HepG2 (cell line): ENCODE data around the gene SALL4. TPM values are rescaled to one million over a fixed set of nuclear protein-coding genes. Genes with fewer than 3 reads are reported as not detected.

Experiments
- CEBPZ ChIP-seq: IDR thresholded peaks from 2 replicates; pipeline ENCODE4 v1.6.1; 2012; ENCODE audit warnings: low read length, improper control_type of control experiment
- CERS6 ChIP-seq: sonication (generic); formaldehyde crosslinking; IDR thresholded peaks from 2 replicates; pipeline ENCODE4 v1.5.0; 2020; ENCODE audit warnings: missing genetic modification reagents
- FOXP4 ChIP-seq: sonication (generic); formaldehyde crosslinking; IDR thresholded peaks from 2 replicates; pipeline ENCODE4 v1.4.0; 2020; ENCODE audit warnings: missing genetic modification reagents
- KDM1A ChIP-seq: IDR thresholded peaks from 2 replicates; pipeline ENCODE4 v1.6.1; 2016; ENCODE audit warnings: missing compliant biosample characterization
- PAXIP1 ChIP-seq: sonication (generic); formaldehyde crosslinking; conservative IDR thresholded peaks from 2 replicates; pipeline ENCODE4 v1.4.0; 2020; ENCODE audit warnings: mild to moderate bottlenecking, missing genetic modification reagents, moderate library complexity
- RBM22 ChIP-seq: fragments of 200-400 bp; formaldehyde crosslinking; optimal IDR thresholded peaks from 2 replicates; pipeline ENCODE3; 2017; ENCODE audit warnings: mild to moderate bottlenecking, low read length, moderate library complexity
- REST ChIP-seq, 2 experiments: IDR thresholded peaks; 2 replicates each; pipeline ENCODE4 v1.6.1; 2011 to 2012; ENCODE audit warnings: low read length in 2 of 2, borderline replicate concordance in 1 of 2, low read depth in 1 of 2, mild to moderate bottlenecking in 1 of 2, moderate library complexity in 1 of 2
- SOX13 ChIP-seq, 3 experiments: fragments of 450-650 bp in 1 of 3; sonication (generic) in 1 of 3; formaldehyde crosslinking in 1 of 3; IDR thresholded peaks in 2 of 3; conservative IDR thresholded peaks in 1 of 3; 2 replicates each; pipeline versions ENCODE4 v1.5.0 to v1.6.1; 2016 to 2020; ENCODE audit warnings: antibody characterized with exemption in 1 of 3, mild to moderate bottlenecking in 1 of 3, missing compliant biosample characterization in 1 of 3, missing genetic modification reagents in 1 of 3, moderate library complexity in 1 of 3
- ZC3H4 ChIP-seq: sonication (generic); formaldehyde crosslinking; IDR thresholded peaks from 2 replicates; pipeline ENCODE4 v1.4.0; 2020; ENCODE audit warnings: missing genetic modification reagents, borderline replicate concordance
- ZNF124 ChIP-seq: sonication (generic); formaldehyde crosslinking; IDR thresholded peaks from 2 replicates; pipeline ENCODE4 v1.4.0; 2020; ENCODE audit warnings: missing genetic modification reagents
- ZNF224 ChIP-seq: sonication (generic); formaldehyde crosslinking; IDR thresholded peaks from 2 replicates; pipeline ENCODE4 v1.5.0; 2020; ENCODE audit warnings: mild to moderate bottlenecking, missing genetic modification reagents
- ZNF580 ChIP-seq: IDR thresholded peaks from 2 replicates; pipeline ENCODE4 v1.6.1; 2016; ENCODE audit warnings: low read depth, borderline replicate concordance
- ZNF614 ChIP-seq: IDR thresholded peaks from 2 replicates; pipeline ENCODE4 v1.6.1; 2018; ENCODE audit warnings: missing biosample characterization, missing genetic modification reagents, inconsistent platforms, borderline replicate concordance
- ZSCAN22 ChIP-seq: sonication (generic); formaldehyde crosslinking; IDR thresholded peaks from 2 replicates; pipeline ENCODE4 v1.4.0; 2020; ENCODE audit warnings: mild to moderate bottlenecking, missing genetic modification reagents
- polyA plus RNA-seq, 8 experiments: library from polyadenylated mRNA; depleted of rRNA in 3 of 8; stranded (reverse) in 7 of 8; unstranded in 1 of 8; fragments of >200 nt; fragmentation: Illumina TruSeq in 4 of 8; extraction: Trizol in 4 of 8; gene quantifications; 2 replicates each; pipeline versions ENCODE4 v1.2.1 to v1.2.3, GENCODE V29; 2011 to 2016; ENCODE audit warnings: low read depth in 4 of 8, missing spikeins in 1 of 8, mixed read lengths in 1 of 8; ENCODE audit not compliant: insufficient read depth in 1 of 8
- total RNA-seq, 5 experiments: library from RNA; depleted of rRNA; stranded (reverse); fragments of >200 nt; fragmentation: Illumina TruSeq; extraction: Trizol; gene quantifications; 2 replicates each; pipeline ENCODE4 v1.2.3, GENCODE V29; 2016; ENCODE audit warnings: low read depth in 1 of 5

The SALL4 gene
- total and polyA plus RNA-seq, 2 of the 13 experiments (the other 11 are each of a cell fraction or from before 2014, with no cell fraction given) = 0.33 to 1.8 TPM

GRCh38 chr20:51811042-51811355, 8.7 kb upstream of the SALL4 start (continued):
- 0 out of 4 replicates have a peak, but pooled peaks of 1 of the 2 experiments have one; percentile 14 for TF ChIP-seq REST (IDR thresholded peaks at IDR 0.05; ENCODE audit: borderline replicate concordance in 1 of 2, low read depth in 1 of 2, low read length in 2 of 2)
- TF ChIP-seq PAXIP1 (CRISPR knock-in tag) = peak; percentile 96
- TF ChIP-seq RBM22 = no peak
- TF ChIP-seq ZNF580 = peak; percentile 85
- TF ChIP-seq ZSCAN22 (CRISPR knock-in tag) = no peak
- peak; percentile 91 for TF ChIP-seq FOXP4 (CRISPR knock-in tag)
- peak; percentile 87 for TF ChIP-seq ZNF614 (CRISPR knock-in tag)
- no peak for TF ChIP-seq CERS6 (CRISPR knock-in tag)
- TF ChIP-seq CEBPZ = no peak
- no peak for TF ChIP-seq SOX13 (IDR thresholded peaks at IDR 0.05)
- TF ChIP-seq SOX13 (CRISPR knock-in tag; conservative IDR thresholded peaks at IDR 0.05 in 1 of 2, IDR thresholded peaks at IDR 0.05 in 1 of 2) = peak in 1 of 2 experiments; percentile 89; a peak in 2 of 4 replicates
- no peak for TF ChIP-seq ZNF224
- TF ChIP-seq ZC3H4 (CRISPR knock-in tag) = no peak
- 0 out of 2 replicates have a peak, but pooled peaks have one; percentile 43 for TF ChIP-seq ZNF124 (CRISPR knock-in tag)
- TF ChIP-seq KDM1A (CRISPR knock-in tag) = 0 out of 2 replicates have a peak, but pooled peaks have one; percentile 14
